Raji (cell line): ENCODE data around the gene NUP42.

Experiments used
- POLR2A ChIP-seq: IDR thresholded peaks from 2 replicates; pipeline ENCODE4 v1.6.1; 2011; ENCODE audit warnings: low read depth, low read length, control low read depth; ENCODE audit not compliant: insufficient read depth

The NUP42 gene

DNA sequence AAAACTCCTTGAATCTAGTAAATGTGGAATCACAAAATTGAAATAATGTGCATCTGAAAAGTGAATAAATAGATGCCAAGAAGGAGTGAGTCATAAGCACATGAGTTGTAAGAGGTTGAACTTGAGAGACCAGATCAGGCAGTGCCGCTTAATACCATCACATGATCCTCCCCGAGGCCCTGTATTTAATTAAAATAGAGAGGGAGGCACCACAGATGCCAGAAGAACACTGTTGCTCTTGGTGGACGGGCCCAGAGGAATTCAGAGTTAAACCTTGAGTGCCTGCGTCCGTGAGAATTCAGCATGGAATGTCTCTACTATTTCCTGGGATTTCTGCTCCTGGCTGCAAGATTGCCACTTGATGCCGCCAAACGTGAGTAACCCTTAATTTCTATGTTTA lies 64.7 kb downstream of the NUP42 start, which contains the start of gene GPNMB:
GPNMB (plus strand) TSS at position 221 of the 400 bp plus-strand sequence; CDS start at position 304, 83 bp downstream.
- no peak for TF ChIP-seq POLR2A

- no peak for TF ChIP-seq POLR2A
These were observed 65.3 kb downstream of the NUP42 start for GRCh38 chr7:23247046-23247602.

DNA sequence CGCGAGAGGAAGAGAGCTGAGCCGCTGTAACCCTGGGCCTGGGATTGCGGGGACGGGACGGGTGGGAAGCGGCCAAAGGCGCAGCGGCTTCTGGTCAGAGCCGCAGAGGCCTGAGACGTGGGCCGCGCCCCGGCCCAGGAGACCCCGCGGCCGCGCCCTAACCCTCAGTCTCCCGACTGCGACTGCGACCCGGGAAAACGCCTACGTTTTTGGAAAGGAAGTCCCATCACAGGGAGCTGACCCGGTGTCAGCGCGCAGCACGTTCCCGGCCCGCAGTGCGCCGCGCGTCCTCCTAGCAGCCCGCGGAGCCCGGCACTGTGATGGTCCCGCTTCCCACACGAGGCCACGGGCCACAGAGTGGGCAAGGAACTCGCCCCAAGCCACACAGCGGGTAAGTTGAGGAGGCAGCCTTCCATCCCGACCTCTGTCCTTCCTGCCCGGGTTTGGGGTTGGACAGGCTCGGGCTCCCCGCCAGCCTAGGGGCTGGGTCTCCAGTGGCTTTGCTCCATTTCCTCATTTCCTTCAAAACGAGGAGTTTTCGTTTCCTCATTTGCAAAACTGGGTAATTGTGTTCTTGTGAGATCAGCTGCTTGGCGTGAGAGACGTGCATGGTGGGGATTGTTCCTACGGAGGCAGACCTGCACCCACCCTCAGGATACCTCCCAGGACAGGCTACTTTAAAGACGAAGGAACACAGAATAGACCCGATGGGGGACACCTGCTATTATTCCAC lies 65.9 kb downstream of the NUP42 start:
- TF ChIP-seq POLR2A: no peak

- no peak for TF ChIP-seq POLR2A
These were observed 67.6 kb downstream of the NUP42 start for GRCh38 chr7:23249486-23249885.
